GM12892 (cell line): ENCODE results near the gene KHSRP.

Source experiments
- POLR2A ChIP-seq: IDR thresholded peaks from 2 replicates; pipeline ENCODE4 v1.6.1; 2011; ENCODE audit warnings: low read depth, low read length, control low read depth
- POLR2AphosphoS5 ChIP-seq: IDR thresholded peaks from 2 replicates; pipeline ENCODE4 v1.6.1; 2011; ENCODE audit warnings: low read depth, low read length, control low read depth

DNA sequence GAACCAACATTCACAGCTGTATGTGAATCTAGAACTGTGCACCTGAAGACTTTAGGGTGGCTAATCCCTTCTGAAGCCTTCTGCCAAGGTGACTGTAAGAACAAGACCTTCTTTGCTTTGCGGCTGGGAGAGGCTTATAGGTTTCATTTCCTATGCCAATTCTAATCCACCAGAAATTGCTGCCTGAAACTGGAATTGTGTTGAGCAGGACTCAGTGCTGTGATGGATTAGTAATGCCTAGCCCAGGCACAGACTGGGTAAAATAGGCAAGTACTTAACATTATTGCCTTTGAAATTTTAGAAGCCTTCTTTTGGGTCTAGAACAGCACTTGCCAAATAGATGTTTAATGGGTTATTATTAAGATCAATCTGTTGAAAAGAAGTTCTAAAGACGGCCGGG, 23.4 kb upstream of the KHSRP start:
- no peak for TF ChIP-seq POLR2A
- no peak for TF ChIP-seq POLR2AphosphoS5
